PFSK-1 (cell line): ENCODE results near the gene AMY2B.

Experiments used
- POLR2AphosphoS5 ChIP-seq: IDR thresholded peaks from 2 replicates; pipeline ENCODE4 v1.6.1; 2012; ENCODE audit warnings: low read depth, mild to moderate bottlenecking, control low read depth, low read length, moderate library complexity
- SIN3A ChIP-seq: IDR thresholded peaks from 2 replicates; pipeline ENCODE4 v1.6.1; 2012; ENCODE audit warnings: mild to moderate bottlenecking, low read length, moderate library complexity, borderline replicate concordance; ENCODE audit not compliant: insufficient read depth
- TAF1 ChIP-seq: IDR thresholded peaks from 2 replicates; pipeline ENCODE4 v1.6.1; 2012; ENCODE audit warnings: low read length, control low read depth, borderline replicate concordance; ENCODE audit not compliant: insufficient read depth
- TF ChIP-seq, protein P1 (sequence below), 2 experiments: IDR thresholded peaks; 2 replicates each; pipeline versions ENCODE4 v1.6.1 to v1.8.0; 2011 to 2012; ENCODE audit warnings: low read depth in 2 of 2, low read length in 2 of 2, control low read depth in 1 of 2, inconsistent platforms in 1 of 2, mild to moderate bottlenecking in 1 of 2, moderate library complexity in 1 of 2; ENCODE audit not compliant: insufficient read depth in 1 of 2

DNA sequence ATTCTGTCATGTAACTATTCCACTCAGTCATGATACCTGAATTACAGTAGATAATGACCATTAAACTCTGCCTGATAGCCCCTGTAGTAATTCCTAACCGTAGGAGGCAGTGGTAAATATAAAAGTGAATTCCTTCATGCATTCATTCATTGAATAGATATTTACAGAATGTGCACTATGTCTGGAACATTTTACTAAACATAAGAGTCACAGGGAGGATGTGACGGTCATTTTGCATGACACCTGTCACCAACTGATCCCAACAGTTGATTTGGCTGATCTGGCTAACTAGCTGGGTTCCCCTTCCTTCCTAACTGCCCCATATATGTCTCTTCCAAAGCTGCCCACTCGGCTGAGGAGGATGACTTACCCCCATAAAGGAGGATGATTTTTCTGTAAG, 48.0 kb upstream of the AMY2B start:
- no peak for TF ChIP-seq POLR2AphosphoS5
- TF ChIP-seq TAF1 = no peak
- no peak for TF ChIP-seq SIN3A
- TF ChIP-seq, protein P1, sequence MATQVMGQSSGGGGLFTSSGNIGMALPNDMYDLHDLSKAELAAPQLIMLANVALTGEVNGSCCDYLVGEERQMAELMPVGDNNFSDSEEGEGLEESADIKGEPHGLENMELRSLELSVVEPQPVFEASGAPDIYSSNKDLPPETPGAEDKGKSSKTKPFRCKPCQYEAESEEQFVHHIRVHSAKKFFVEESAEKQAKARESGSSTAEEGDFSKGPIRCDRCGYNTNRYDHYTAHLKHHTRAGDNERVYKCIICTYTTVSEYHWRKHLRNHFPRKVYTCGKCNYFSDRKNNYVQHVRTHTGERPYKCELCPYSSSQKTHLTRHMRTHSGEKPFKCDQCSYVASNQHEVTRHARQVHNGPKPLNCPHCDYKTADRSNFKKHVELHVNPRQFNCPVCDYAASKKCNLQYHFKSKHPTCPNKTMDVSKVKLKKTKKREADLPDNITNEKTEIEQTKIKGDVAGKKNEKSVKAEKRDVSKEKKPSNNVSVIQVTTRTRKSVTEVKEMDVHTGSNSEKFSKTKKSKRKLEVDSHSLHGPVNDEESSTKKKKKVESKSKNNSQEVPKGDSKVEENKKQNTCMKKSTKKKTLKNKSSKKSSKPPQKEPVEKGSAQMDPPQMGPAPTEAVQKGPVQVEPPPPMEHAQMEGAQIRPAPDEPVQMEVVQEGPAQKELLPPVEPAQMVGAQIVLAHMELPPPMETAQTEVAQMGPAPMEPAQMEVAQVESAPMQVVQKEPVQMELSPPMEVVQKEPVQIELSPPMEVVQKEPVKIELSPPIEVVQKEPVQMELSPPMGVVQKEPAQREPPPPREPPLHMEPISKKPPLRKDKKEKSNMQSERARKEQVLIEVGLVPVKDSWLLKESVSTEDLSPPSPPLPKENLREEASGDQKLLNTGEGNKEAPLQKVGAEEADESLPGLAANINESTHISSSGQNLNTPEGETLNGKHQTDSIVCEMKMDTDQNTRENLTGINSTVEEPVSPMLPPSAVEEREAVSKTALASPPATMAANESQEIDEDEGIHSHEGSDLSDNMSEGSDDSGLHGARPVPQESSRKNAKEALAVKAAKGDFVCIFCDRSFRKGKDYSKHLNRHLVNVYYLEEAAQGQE (IDR thresholded peaks at IDR 0.05; ENCODE audit: insufficient read depth in 1 of 2, low read depth in 2 of 2, low read length in 2 of 2) = no peak
